HEK293 (cell line): ENCODE results near the gene PWWP2B.

Source experiments
- CTCF ChIA-PET: fragments of 350-600 bp; formaldehyde crosslinking; extraction: SDS; loops from one replicate; lab custom pipeline; 2021; ENCODE audit warnings: antibody characterized with exemption; lab: Yijun Ruan, JAX
- POLR2A ChIA-PET: fragments of 300-600 bp; formaldehyde crosslinking; extraction: SDS; loops from one replicate; lab custom pipeline; 2020; ENCODE audit warnings: antibody characterized with exemption, inconsistent platforms; lab: Yijun Ruan, JAX
- H3K27ac ChIP-seq: fragments of 200-500 bp; sonication (Bioruptor generic); 2 replicates; pipeline ENCODE4 v1.5.1; 2014; ENCODE audit warnings: low read depth, low read length, control low read depth, inconsistent platforms; ENCODE audit errors: extremely low read depth
- H3K36me3 ChIP-seq, 2 experiments: fragments of 200-500 bp in 1 of 2; sonication (Bioruptor generic) in 1 of 2; 1 replicate in 1 of 2; 2 replicates in 1 of 2; pipeline ENCODE4 v1.5.1; 2014 to 2017; ENCODE audit warnings: inconsistent platforms in 2 of 2, low read length in 2 of 2; ENCODE audit not compliant: control insufficient read depth in 2 of 2, insufficient read depth in 1 of 2
- H3K4me1 ChIP-seq: fragments of 200-500 bp; sonication (Bioruptor generic); 2 replicates; pipeline ENCODE4 v1.5.1; 2014; ENCODE audit warnings: mild to moderate bottlenecking, low read length, inconsistent platforms; ENCODE audit not compliant: control insufficient read depth, insufficient read depth
- H3K4me3 ChIP-seq: 2 replicates; pipeline ENCODE4 v1.5.1; 2011; ENCODE audit warnings: low read depth, mild to moderate bottlenecking, control low read depth, low read length, moderate library complexity
- H3K9me3 ChIP-seq: fragments of 200-500 bp; sonication (Bioruptor generic); 2 replicates; pipeline ENCODE4 v1.5.1; 2014; ENCODE audit warnings: low read depth, low read length, inconsistent platforms; ENCODE audit not compliant: control insufficient read depth, insufficient read depth
- ATF2 ChIP-seq: fragments of 450-650 bp; formaldehyde crosslinking; IDR thresholded peaks from 2 replicates; pipeline ENCODE4 v1.5.1; 2016; ENCODE audit warnings: missing biosample characterization, missing genetic modification characterization, low read depth
- GLIS2 ChIP-seq: fragments of 450-650 bp; formaldehyde crosslinking; IDR thresholded peaks from 2 replicates; pipeline ENCODE4 v1.5.1; 2016; ENCODE audit warnings: missing biosample characterization, missing genetic modification characterization
- INSM2 ChIP-seq: fragments of 450-650 bp; formaldehyde crosslinking; IDR thresholded peaks from 2 replicates; pipeline ENCODE4 v1.5.1; 2016; ENCODE audit warnings: missing biosample characterization, missing genetic modification characterization
- KLF17 ChIP-seq: fragments of 450-650 bp; formaldehyde crosslinking; IDR thresholded peaks from 2 replicates; pipeline ENCODE4 v1.5.1; 2016; ENCODE audit warnings: missing biosample characterization, missing genetic modification characterization
- SCRT2 ChIP-seq: fragments of 450-650 bp; formaldehyde crosslinking; IDR thresholded peaks from 2 replicates; pipeline ENCODE4 v1.5.1; 2016; ENCODE audit warnings: missing biosample characterization, missing genetic modification characterization
- SP7 ChIP-seq: fragments of 450-650 bp; formaldehyde crosslinking; IDR thresholded peaks from 2 replicates; pipeline ENCODE4 v1.5.1; 2016; ENCODE audit warnings: missing biosample characterization, missing genetic modification characterization
- ZBTB26 ChIP-seq: fragments of 450-650 bp; formaldehyde crosslinking; optimal IDR thresholded peaks from 2 replicates; pipeline ENCODE3; 2016; ENCODE audit warnings: missing biosample characterization, mild to moderate bottlenecking, missing genetic modification characterization
- ZNF132 ChIP-seq: fragments of 450-650 bp; formaldehyde crosslinking; IDR thresholded peaks from 2 replicates; pipeline ENCODE4 v1.5.1; 2017; ENCODE audit warnings: missing biosample characterization, missing genetic modification characterization, borderline replicate concordance
- ZNF16 ChIP-seq: fragments of 450-650 bp; formaldehyde crosslinking; IDR thresholded peaks from 2 replicates; pipeline ENCODE4 v1.5.1; 2016; ENCODE audit warnings: low read depth, missing biosample characterization, missing genetic modification characterization
- ZNF394 ChIP-seq: fragments of 450-650 bp; formaldehyde crosslinking; IDR thresholded peaks from 2 replicates; pipeline ENCODE4 v1.5.1; 2016; ENCODE audit warnings: missing biosample characterization, missing genetic modification characterization, mild to moderate bottlenecking, moderate library complexity, borderline replicate concordance
- ZNF416 ChIP-seq: fragments of 450-650 bp; formaldehyde crosslinking; IDR thresholded peaks from 2 replicates; pipeline ENCODE4 v1.5.1; 2016; ENCODE audit warnings: missing biosample characterization, missing genetic modification characterization
- ZNF423 ChIP-seq: fragments of 450-650 bp; formaldehyde crosslinking; IDR thresholded peaks from 2 replicates; pipeline ENCODE4 v1.5.1; 2016; ENCODE audit warnings: missing biosample characterization, missing genetic modification characterization
- ZNF510 ChIP-seq: fragments of 450-650 bp; formaldehyde crosslinking; IDR thresholded peaks from 2 replicates; pipeline ENCODE4 v1.5.1; 2018; ENCODE audit warnings: mild to moderate bottlenecking, missing genetic modification characterization, missing biosample characterization; ENCODE audit not compliant: insufficient replicate concordance
- ZNF513 ChIP-seq: fragments of 450-650 bp; IDR thresholded peaks from 2 replicates; pipeline ENCODE4 v1.5.1; 2018; ENCODE audit warnings: missing biosample characterization, missing genetic modification characterization
- ZNF518A ChIP-seq: fragments of 450-650 bp; formaldehyde crosslinking; conservative IDR thresholded peaks from 2 replicates; pipeline ENCODE4 v1.5.1; 2016; ENCODE audit warnings: low read depth, missing biosample characterization, missing genetic modification characterization
- ZNF529 ChIP-seq: fragments of 450-650 bp; formaldehyde crosslinking; IDR thresholded peaks from 2 replicates; pipeline ENCODE4 v1.5.1; 2017; ENCODE audit warnings: missing genetic modification characterization, missing biosample characterization; ENCODE audit not compliant: insufficient replicate concordance
- ZNF544 ChIP-seq: fragments of 450-650 bp; formaldehyde crosslinking; IDR thresholded peaks from 2 replicates; pipeline ENCODE4 v1.5.0; 2017; ENCODE audit warnings: missing biosample characterization, missing genetic modification characterization
- ZNF561 ChIP-seq: fragments of 450-650 bp; IDR thresholded peaks from 2 replicates; pipeline ENCODE4 v1.5.1; 2018; ENCODE audit warnings: missing biosample characterization, missing genetic modification characterization, borderline replicate concordance
- ZNF600 ChIP-seq: fragments of 450-650 bp; formaldehyde crosslinking; IDR thresholded peaks from 2 replicates; pipeline ENCODE4 v1.5.1; 2016; ENCODE audit warnings: missing biosample characterization, missing genetic modification characterization
- ZNF623 ChIP-seq: fragments of 450-650 bp; formaldehyde crosslinking; IDR thresholded peaks from 2 replicates; pipeline ENCODE4 v1.5.1; 2016; ENCODE audit warnings: missing biosample characterization, missing genetic modification characterization
- ZNF639 ChIP-seq: fragments of 450-650 bp; formaldehyde crosslinking; IDR thresholded peaks from 2 replicates; pipeline ENCODE4 v1.5.1; 2016; ENCODE audit warnings: missing biosample characterization, missing genetic modification characterization
- ZNF747 ChIP-seq: fragments of 450-650 bp; formaldehyde crosslinking; IDR thresholded peaks from 2 replicates; pipeline ENCODE4 v1.5.1; 2016; ENCODE audit warnings: missing biosample characterization, missing genetic modification characterization
- ZNF785 ChIP-seq: fragments of 450-650 bp; formaldehyde crosslinking; IDR thresholded peaks from 2 replicates; pipeline ENCODE4 v1.5.1; 2016; ENCODE audit warnings: missing biosample characterization, missing genetic modification characterization
- ZSCAN30 ChIP-seq: fragments of 450-650 bp; IDR thresholded peaks from 2 replicates; pipeline ENCODE4 v1.5.1; 2018; ENCODE audit warnings: missing biosample characterization, mild to moderate bottlenecking, missing genetic modification characterization, moderate library complexity

PWWP2B gene

GRCh38 chr10:132427006-132427771 lies 30.2 kb downstream of the PWWP2B start:
- Histone ChIP-seq H3K9me3 (no peaks in the 10 kb centered on the region), H3K4me3 (no peak overlapping the region), H3K27ac (no peak overlapping the region), H3K4me1 (no peaks in the 10 kb centered on the region), H3K36me3 (peaks cover 0 to 9% of the 10 kb centered on the region in 2 experiments; a peak in 1 of 3 replicates)
- ChIA-PET POLR2A (no interaction called here), CTCF (no interaction called here)
- no peak for TF ChIP-seq GLIS2 (tag by site-specific recombination)
- no peak for TF ChIP-seq ZNF623 (tag by site-specific recombination)
- no peak for TF ChIP-seq ZBTB26 (tag by site-specific recombination)
- TF ChIP-seq SCRT2 (tag by site-specific recombination) = no peak
- TF ChIP-seq ZNF16 = no peak
- no peak for TF ChIP-seq ZNF544
- TF ChIP-seq KLF17 (tag by site-specific recombination) = no peak
- no peak for TF ChIP-seq ZNF416 (tag by site-specific recombination)
- no peak for TF ChIP-seq SP7 (tag by site-specific recombination)
- TF ChIP-seq ZNF529 = no peak
- no peak for TF ChIP-seq ZNF394
- peak; percentile 66 for TF ChIP-seq ATF2 (tag by site-specific recombination)
- TF ChIP-seq ZNF639 (tag by site-specific recombination) = no peak
- no peak for TF ChIP-seq ZNF518A (tag by site-specific recombination)
- TF ChIP-seq ZNF600 (tag by site-specific recombination) = no peak
- no peak for TF ChIP-seq ZNF423
- TF ChIP-seq ZNF132 = no peak
- TF ChIP-seq ZNF785 (tag by site-specific recombination) = no peak
- TF ChIP-seq ZNF513 (tag by site-specific recombination) = peak; percentile 96
- no peak for TF ChIP-seq ZSCAN30 (tag by site-specific recombination)
- no peak for TF ChIP-seq ZNF510 (tag by site-specific recombination)
- no peak; the same call in 1 of the 2 replicates for TF ChIP-seq ZNF747
- no peak for TF ChIP-seq ZNF561 (tag by site-specific recombination)
- TF ChIP-seq INSM2 (tag by site-specific recombination) = no peak
